Sigmoid colon (tissue), 7 donors: Measurements from ENCODE around the gene SLC35F1. TPM values are rescaled to one million over a fixed set of nuclear protein-coding genes. Genes with fewer than 3 reads are reported as not detected.
A peak's percentile ranks its signal among the peaks of the same experiment; 100 is the strongest.

Experiments
- DNase-seq: peaks from one replicate; pipeline ENCODE4 v3.0.0-alpha.2; 2019
- H3K27ac ChIP-seq, 4 donors: fragments of 200-600 bp; sonication (generic); one replicate each; pipeline ENCODE4 v1.5.1; 2016 to 2019; ENCODE audit warnings: mild to moderate bottlenecking in 1 of 4
- H3K27me3 ChIP-seq, 3 donors: fragments of 200-600 bp; sonication (generic); one replicate each; pipeline ENCODE4 v1.5.1; 2019; ENCODE audit warnings: mild to moderate bottlenecking in 1 of 3
- H3K36me3 ChIP-seq, 4 donors: fragments of 200-600 bp; sonication (generic); one replicate each; pipeline ENCODE4 v1.5.1; 2016 to 2019
- H3K4me1 ChIP-seq, 4 donors: fragments of 200-600 bp; sonication (generic); one replicate each; pipeline ENCODE4 v1.5.1; 2017 to 2019
- H3K4me3 ChIP-seq, 4 donors: fragments of 200-600 bp; sonication (generic); one replicate each; pipeline ENCODE4 v1.5.1; 2017 to 2019; ENCODE audit warnings: mild to moderate bottlenecking in 2 of 4, moderate library complexity in 1 of 4
- H3K9me3 ChIP-seq, 4 donors: fragments of 200-600 bp in 3 of 4; sonication (generic) in 3 of 4; one replicate each; pipeline versions ENCODE4 v1.5.1 to v1.6.1; 2013 to 2019
- EP300 ChIP-seq, 4 donors: sonication (generic); formaldehyde crosslinking; IDR thresholded peaks; one replicate each; pipeline ENCODE4 v1.6.1; 2017; ENCODE audit warnings: antibody characterized with exemption in 4 of 4
- POLR2A ChIP-seq, 2 donors: fragments of 450-650 bp; IDR thresholded peaks; one replicate each; pipeline ENCODE4 v1.6.1; 2016; ENCODE audit warnings: antibody characterized with exemption in 2 of 2, mild to moderate bottlenecking in 2 of 2, moderate library complexity in 2 of 2
- POLR2AphosphoS5 ChIP-seq, 4 donors: sonication (generic); formaldehyde crosslinking; IDR thresholded peaks; one replicate each; pipeline ENCODE4 v1.6.1; 2017; ENCODE audit warnings: antibody characterized with exemption in 4 of 4
- WGBS, 2 donors: extraction: QIAGEN DNeasy Blood & Tissue Kit; methylation state at CpG; one replicate each; pipeline ENCODE4 v1.1.7; 2013; 5-methylcytosine and 5-hydroxymethylcytosine counted together
- intact Hi-C: fragments of 100-400 bp; cut with DNase I; formaldehyde crosslinking; loops from one replicate; pipeline ENCODE4 v1.15.1; 2023
- polyA plus RNA-seq, 3 donors: library from polyadenylated mRNA; stranded (reverse); fragments of 200-250 nt; gene quantifications; one replicate each; pipeline ENCODE4 v1.2.3, GENCODE V29; 2013
- total RNA-seq, 4 donors: library from RNA; depleted of rRNA; stranded (reverse); fragments of >200 nt; gene quantifications; one replicate each; pipeline ENCODE4 v1.1.0, GENCODE V29; 2016
- TF ChIP-seq, protein P1 (sequence below), 4 experiments: fragments of 450-650 bp in 3 of 4; fragments of 200-600 bp in 1 of 4; IDR thresholded peaks; one replicate each; pipeline ENCODE4 v1.5.1; 2016 to 2019; ENCODE audit warnings: antibody characterized with exemption in 4 of 4, mild to moderate bottlenecking in 3 of 4, moderate library complexity in 2 of 4
- donor health status: healthy with polysubstance abuse.
- donor health status: Bipolar disorder and iron deficiency.
- donor health status: healthy.

SLC35F1 gene
- total and polyA plus RNA-seq, 7 donors = under 0.01 to 8.9 (median 4.0) TPM; not detected in 1

DNA sequence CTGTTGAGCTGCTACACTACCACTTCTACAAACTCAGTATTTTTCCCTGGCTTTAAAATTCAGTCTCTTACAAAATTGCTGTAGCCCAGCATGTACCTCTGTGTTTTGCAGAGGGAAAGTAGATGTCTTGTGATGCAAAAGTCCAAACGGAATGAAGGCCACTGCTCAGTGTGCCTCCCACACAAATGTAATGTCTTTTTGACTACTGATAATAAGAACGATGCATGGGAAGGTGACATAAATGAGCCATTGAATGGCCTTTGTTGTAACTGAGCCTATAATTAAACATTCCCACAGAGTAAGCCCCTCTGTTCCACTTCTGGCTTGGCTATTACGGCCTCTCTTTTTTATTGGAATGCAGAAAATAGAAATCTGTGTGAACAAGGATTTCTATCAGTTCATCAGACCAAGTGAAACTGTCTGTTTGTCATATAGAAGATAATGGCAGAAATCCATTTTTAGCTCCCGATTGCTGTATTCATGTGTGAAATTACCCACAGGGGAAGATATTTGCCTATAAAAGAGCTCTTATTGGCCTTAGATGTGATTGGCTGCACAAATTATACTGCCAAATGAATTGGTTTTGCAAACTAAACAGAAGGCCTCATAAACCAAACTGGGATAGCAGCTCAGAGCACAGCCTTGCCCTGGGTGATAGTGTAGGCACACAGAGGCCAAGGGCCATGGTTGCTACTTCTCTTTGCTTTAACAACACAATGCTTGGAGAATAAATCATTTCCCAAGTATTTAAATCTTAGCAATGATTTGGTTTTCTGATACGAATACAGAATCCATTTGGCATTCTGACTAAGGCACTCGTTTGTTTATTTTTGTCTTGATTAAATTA lies 399.6 kb downstream of the SLC35F1 start:
- no peak for TF ChIP-seq EP300 (IDR thresholded peaks at IDR 0.05)
- no peak for TF ChIP-seq POLR2AphosphoS5 (IDR thresholded peaks at IDR 0.05)
- TF ChIP-seq, protein P1, sequence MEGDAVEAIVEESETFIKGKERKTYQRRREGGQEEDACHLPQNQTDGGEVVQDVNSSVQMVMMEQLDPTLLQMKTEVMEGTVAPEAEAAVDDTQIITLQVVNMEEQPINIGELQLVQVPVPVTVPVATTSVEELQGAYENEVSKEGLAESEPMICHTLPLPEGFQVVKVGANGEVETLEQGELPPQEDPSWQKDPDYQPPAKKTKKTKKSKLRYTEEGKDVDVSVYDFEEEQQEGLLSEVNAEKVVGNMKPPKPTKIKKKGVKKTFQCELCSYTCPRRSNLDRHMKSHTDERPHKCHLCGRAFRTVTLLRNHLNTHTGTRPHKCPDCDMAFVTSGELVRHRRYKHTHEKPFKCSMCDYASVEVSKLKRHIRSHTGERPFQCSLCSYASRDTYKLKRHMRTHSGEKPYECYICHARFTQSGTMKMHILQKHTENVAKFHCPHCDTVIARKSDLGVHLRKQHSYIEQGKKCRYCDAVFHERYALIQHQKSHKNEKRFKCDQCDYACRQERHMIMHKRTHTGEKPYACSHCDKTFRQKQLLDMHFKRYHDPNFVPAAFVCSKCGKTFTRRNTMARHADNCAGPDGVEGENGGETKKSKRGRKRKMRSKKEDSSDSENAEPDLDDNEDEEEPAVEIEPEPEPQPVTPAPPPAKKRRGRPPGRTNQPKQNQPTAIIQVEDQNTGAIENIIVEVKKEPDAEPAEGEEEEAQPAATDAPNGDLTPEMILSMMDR (IDR thresholded peaks at IDR 0.05) = no peak
- TF ChIP-seq POLR2A (IDR thresholded peaks at IDR 0.05) = no peak
- H3K4me3 ChIP-seq = no peak overlapping the region
- H3K36me3 ChIP-seq = no peaks in the 10 kb centered on the region
- no peak for DNase-seq
- intact Hi-C loops = no loop called here
- peak overlapping the region; percentile 43 to 67 (median 65) for H3K27ac ChIP-seq
- 45 to 64% methylated on average over 6 of the region's 6 CpGs for WGBS, 2 donors
- H3K9me3 ChIP-seq = no peaks in the 10 kb centered on the region
- no peaks in the 10 kb centered on the region for H3K27me3 ChIP-seq
- peaks cover 0 to 62% (median 45%) of the 10 kb centered on the region in 4 donors for H3K4me1 ChIP-seq

DNA sequence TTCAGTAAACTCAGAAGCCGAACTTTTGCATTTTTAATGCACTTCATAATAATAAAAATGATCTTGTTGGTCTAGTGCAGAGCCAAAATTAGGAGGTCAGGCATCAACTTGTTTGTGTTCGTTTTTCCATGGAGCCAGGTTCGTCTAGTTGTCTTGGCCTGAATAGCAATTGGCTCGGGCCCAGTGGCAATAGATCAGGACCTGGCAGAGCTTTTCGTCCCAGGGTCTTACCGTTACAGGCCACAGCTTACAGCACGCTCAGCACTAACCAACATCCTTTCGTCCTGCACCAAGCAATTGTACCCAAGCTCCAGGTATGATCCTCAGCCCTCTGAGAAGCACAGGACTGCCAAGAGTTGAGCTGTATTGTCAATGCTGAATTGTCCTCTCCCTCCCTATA lies 400.5 kb downstream of the SLC35F1 start:
- Histone ChIP-seq H3K4me3 (no peak overlapping the region), H3K27ac (peak overlapping the region; percentile 43 to 67 (median 65)), H3K9me3 (no peaks in the 10 kb centered on the region), H3K4me1 (peaks cover 0 to 55% (median 45%) of the 10 kb centered on the region in 4 donors), H3K36me3 (no peaks in the 10 kb centered on the region), H3K27me3 (no peaks in the 10 kb centered on the region)
- intact Hi-C loops = no loop called here
- DNase-seq = no peak
- WGBS, 2 donors = 78% methylated on average over 8 of the region's 8 CpGs
- TF ChIP-seq EP300 (IDR thresholded peaks at IDR 0.05) (no peak), POLR2AphosphoS5 (IDR thresholded peaks at IDR 0.05) (no peak), POLR2A (IDR thresholded peaks at IDR 0.05) (no peak)
- TF ChIP-seq, protein P1 (IDR thresholded peaks at IDR 0.05) = no peak

DNA sequence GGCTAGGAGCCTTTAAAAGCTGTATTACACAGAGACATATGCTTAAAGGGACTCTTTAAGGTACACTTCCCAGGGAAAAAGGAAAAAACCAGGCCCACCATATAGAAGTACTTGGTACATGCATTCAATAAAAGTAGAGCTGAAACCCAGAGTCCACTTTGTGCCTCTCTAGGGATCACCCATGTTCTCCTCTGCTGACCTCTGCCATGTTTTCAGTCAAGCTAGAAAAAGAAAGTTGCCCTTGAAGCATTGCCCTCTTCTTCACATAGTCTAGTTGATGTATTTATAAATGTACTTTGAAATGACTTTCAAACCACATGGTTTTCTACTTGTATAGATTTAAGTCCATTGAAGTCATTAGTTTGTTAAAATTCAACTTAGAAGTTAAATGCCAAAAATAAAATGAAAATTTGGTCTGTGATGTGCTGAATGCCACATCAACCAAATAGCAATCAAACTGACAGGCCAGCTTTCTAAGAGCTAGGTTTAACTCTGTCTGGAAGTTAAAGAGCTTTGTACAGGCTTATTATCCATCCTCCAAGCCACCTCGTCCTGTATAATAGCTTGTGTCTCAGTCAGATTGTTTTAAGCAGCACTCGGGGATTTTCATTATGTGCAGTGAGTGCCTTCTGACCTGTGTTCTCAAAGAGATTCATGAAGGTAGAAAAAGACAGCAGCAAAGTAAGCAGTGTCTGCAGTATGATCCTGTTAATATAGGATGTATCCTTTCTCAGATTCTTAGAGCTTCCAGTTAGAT lies 402.5 kb downstream of the SLC35F1 start:
- H3K4me3 ChIP-seq = no peak overlapping the region
- H3K27me3 ChIP-seq = no peaks in the 10 kb centered on the region
- 59 to 77% methylated on average over 2 of the region's 2 CpGs for WGBS, 2 donors
- no peak for DNase-seq
- peak overlapping the region; percentile 5 to 67 (median 40) for H3K27ac ChIP-seq
- no peaks in the 10 kb centered on the region for H3K9me3 ChIP-seq
- peaks cover 0 to 62% (median 51%) of the 10 kb centered on the region in 4 donors for H3K4me1 ChIP-seq
- H3K36me3 ChIP-seq = no peaks in the 10 kb centered on the region
- TF ChIP-seq, protein P1 (IDR thresholded peaks at IDR 0.05) = no peak
- TF ChIP-seq POLR2A (IDR thresholded peaks at IDR 0.05) (no peak), POLR2AphosphoS5 (IDR thresholded peaks at IDR 0.05) (no peak), EP300 (IDR thresholded peaks at IDR 0.05) (no peak)
- intact Hi-C loops = no loop called here

GRCh38 chr6:118313208-118313607 lies 406.1 kb downstream of the SLC35F1 start:
- Histone ChIP-seq H3K9me3 (no peaks in the 10 kb centered on the region), H3K4me1 (peaks cover 0 to 67% (median 54%) of the 10 kb centered on the region in 4 donors), H3K4me3 (no peak overlapping the region), H3K27ac (peak overlapping the region in 3 of 4 donors; percentile 22 to 43 (median 27)), H3K36me3 (no peaks in the 10 kb centered on the region), H3K27me3 (no peaks in the 10 kb centered on the region)
- no peak for DNase-seq
- intact Hi-C loops = no loop called here
- TF ChIP-seq, protein P1 (IDR thresholded peaks at IDR 0.05) = no peak
- TF ChIP-seq EP300 (IDR thresholded peaks at IDR 0.05) (no peak), POLR2A (IDR thresholded peaks at IDR 0.05) (no peak), POLR2AphosphoS5 (IDR thresholded peaks at IDR 0.05) (no peak)
- 55 to 75% methylated on average over 3 of the region's 3 CpGs for WGBS, 2 donors
